Measurements from ENCODE around the gene ADGB.

ADGB gene

DNA sequence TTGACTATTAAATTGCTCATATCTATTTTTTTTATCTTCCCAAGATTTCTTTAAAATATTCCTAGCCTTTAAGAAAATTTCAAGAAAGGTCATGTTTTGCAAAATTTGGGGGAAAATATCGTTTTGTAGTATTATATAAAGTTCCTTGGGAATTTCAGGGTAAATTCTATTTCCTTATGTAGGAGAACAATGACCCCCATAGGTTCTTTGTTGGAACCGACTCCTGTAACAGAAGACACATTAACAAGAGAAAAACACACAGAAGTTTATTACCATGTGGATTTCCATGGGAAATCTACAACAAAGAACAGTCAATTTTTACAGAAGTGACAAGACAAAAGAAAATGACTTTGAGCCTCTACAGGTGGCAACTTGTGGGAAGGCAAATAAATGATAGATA lies 68.1 kb downstream of the ADGB start:
- Mint-ChIP-seq H3K27ac (no peak overlapping the region), H3K27me3 (no peaks in the 10 kb centered on the region), H3K36me3 (ENCODE audit: low read depth) (no peaks in the 10 kb centered on the region), H3K4me3 (no peak overlapping the region), H3K9me3 (no peaks in the 10 kb centered on the region), H3K4me1 (ENCODE audit: low read depth) (no peaks in the 10 kb centered on the region)

DNA sequence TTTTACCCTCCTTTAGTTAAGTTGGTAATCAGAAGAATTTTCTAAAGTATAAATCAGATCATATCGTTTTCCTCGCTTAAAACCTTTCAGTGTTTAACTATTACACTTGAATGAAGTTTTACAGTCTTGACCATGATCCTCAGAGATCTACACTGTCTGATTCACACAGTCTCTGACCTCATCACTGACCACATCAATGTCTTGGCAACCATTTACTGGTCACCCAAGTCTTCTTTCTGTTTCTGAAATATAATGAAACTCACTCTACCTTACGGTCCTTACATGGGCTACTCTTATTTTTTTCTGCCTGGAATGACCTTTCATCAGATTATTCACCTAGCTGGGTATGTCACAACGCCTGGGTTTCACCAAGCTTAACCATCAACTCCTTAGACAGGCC lies 71.4 kb downstream of the ADGB start:
- Mint-ChIP-seq H3K4me3 (no peak overlapping the region), H3K9me3 (peaks cover 5% of the 10 kb centered on the region), H3K27ac (no peak overlapping the region), H3K36me3 (ENCODE audit: low read depth) (no peaks in the 10 kb centered on the region), H3K4me1 (ENCODE audit: low read depth) (no peaks in the 10 kb centered on the region), H3K27me3 (peaks cover 5% of the 10 kb centered on the region)

DNA sequence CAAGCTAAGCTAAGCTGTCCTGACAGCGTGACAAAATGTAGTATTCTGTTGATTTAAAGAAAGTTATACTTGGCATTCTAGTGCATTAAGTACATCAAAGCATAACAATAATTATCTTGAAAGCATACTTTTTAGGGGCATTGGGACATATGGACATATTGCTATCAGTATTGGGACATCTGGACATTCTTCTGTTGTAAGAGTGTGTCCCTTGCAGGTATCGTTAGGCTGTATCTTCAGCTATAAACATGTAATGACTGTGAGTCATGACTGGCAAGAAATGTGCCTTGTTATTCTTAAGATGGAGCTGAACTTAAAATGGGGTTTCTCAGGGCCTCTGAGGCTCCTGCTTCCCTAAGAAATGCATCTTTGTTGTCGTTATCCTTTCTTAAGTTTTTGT lies 74.3 kb downstream of the ADGB start:
- no peaks in the 10 kb centered on the region for H3K4me1 Mint-ChIP-seq (ENCODE audit: low read depth)
- H3K27me3 Mint-ChIP-seq, result peaks cover 5% of the 10 kb centered on the region
- H3K36me3 Mint-ChIP-seq (ENCODE audit: low read depth), result no peaks in the 10 kb centered on the region
- H3K4me3 Mint-ChIP-seq, result no peak overlapping the region
- peaks cover 5% of the 10 kb centered on the region for H3K9me3 Mint-ChIP-seq
- H3K27ac Mint-ChIP-seq, result no peak overlapping the region

DNA sequence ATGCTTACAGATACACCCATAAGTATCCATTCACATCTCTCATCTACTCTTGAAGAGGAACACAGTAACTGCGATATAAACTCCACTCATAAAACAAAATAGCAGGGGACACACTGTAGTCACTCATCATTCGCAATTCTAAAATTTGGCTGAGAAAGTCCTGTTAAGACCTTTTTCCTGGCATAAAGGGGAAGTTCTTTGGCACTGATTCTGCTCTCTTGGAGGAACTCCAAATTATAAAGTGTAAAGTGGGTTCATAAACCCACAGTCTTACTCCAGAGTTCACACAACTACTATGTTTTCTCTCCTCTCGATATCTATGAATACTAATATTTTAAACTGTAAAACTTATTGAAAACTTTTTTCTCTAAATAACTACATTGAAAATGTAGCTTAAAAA lies 80.6 kb downstream of the ADGB start:
- Mint-ChIP-seq H3K4me1 (ENCODE audit: low read depth) (no peaks in the 10 kb centered on the region), H3K4me3 (no peak overlapping the region), H3K27ac (no peak overlapping the region), H3K27me3 (no peaks in the 10 kb centered on the region), H3K36me3 (ENCODE audit: low read depth) (no peaks in the 10 kb centered on the region), H3K9me3 (no peaks in the 10 kb centered on the region)

DNA sequence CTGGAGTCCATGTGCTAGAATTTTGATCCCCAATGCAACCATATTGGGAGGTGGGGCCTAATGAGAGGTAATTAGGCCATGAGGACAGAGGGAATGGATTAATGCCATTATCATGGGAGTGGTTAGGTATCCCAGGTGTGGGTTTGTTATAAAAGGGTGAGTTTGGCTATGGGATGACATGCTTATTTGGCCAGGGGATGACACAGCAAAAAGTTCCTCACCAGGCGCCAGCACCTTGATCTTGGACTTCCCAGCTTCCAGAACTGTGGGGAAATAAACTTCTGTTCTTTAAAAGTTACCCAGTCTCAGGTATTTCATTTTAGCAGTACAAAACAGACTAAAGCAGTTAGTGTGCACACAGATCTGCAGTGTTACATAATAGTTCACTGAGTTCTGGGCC lies 84.1 kb downstream of the ADGB start:
- H3K27ac Mint-ChIP-seq, result no peak overlapping the region
- no peaks in the 10 kb centered on the region for H3K4me1 Mint-ChIP-seq (ENCODE audit: low read depth)
- H3K4me3 Mint-ChIP-seq, result no peak overlapping the region
- H3K36me3 Mint-ChIP-seq (ENCODE audit: low read depth), result no peaks in the 10 kb centered on the region
- no peaks in the 10 kb centered on the region for H3K9me3 Mint-ChIP-seq
- no peaks in the 10 kb centered on the region for H3K27me3 Mint-ChIP-seq

DNA sequence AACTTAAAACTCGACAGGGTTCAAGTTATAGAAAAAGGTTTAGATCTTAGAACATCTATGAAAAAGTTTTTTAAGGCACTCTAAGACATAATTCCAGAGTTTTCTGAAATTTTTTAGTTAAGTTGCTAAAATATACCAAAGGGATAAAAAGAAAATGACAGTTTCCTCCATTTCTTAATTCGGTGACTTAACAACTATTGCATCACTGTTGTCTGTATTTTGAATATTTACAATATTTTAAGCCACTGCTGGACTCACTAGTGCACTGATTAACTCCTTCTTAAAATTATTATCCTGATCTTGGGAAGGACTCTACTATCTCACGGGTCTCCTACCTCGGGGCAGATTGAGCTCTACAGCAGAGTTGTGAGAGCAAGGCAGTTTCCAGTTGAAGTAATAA lies 91.0 kb downstream of the ADGB start:
- Mint-ChIP-seq H3K27me3 (peaks cover 7% of the 10 kb centered on the region), H3K4me3 (no peak overlapping the region), H3K9me3 (no peaks in the 10 kb centered on the region), H3K27ac (no peak overlapping the region), H3K4me1 (ENCODE audit: low read depth) (no peaks in the 10 kb centered on the region), H3K36me3 (ENCODE audit: low read depth) (no peaks in the 10 kb centered on the region)

DNA sequence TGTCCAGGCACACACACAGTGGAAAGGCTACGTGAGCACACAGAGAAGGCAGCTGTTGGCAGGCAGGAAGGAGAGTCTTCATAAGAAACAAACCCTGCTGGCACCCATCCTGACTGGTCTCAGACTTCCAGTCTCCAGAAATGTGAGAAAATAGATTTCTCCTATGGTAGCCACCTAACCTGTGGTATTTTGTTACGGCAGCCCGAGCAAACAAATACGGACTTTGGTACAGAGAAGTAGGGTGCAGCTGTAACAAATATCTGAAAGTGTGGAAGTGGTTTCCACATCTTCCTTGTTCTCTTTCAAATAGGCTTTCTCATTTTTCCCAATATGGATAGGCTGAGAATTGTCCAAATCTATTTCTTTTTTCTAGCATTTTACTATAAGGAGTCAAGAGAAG lies 94.6 kb downstream of the ADGB start:
- Mint-ChIP-seq H3K27ac (no peak overlapping the region), H3K4me3 (no peak overlapping the region), H3K27me3 (peaks cover 3% of the 10 kb centered on the region), H3K9me3 (no peaks in the 10 kb centered on the region), H3K4me1 (ENCODE audit: low read depth) (no peaks in the 10 kb centered on the region), H3K36me3 (ENCODE audit: low read depth) (no peaks in the 10 kb centered on the region)

DNA sequence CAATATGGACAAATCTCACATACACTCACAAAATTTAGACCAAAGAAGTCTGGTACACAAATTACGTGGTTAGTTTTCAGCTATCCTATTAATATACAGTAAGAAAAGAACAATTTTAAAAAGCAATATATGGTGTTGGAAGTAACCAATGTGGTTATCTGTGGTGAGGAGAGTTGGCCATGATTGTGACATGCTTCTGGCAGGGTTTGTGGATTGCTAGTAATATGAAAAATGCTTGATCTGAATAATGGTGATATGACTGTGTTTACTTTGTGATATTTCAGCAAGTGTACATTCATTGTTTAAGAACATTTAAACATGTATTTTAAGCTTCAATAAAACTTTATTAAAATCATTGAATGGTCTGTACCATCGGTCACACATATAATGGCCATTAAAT lies 99.1 kb downstream of the ADGB start:
- Mint-ChIP-seq H3K4me3 (no peak overlapping the region), H3K27me3 (peaks cover 3% of the 10 kb centered on the region), H3K4me1 (ENCODE audit: low read depth) (no peaks in the 10 kb centered on the region), H3K27ac (no peak overlapping the region), H3K9me3 (no peaks in the 10 kb centered on the region), H3K36me3 (ENCODE audit: low read depth) (no peaks in the 10 kb centered on the region)

DNA sequence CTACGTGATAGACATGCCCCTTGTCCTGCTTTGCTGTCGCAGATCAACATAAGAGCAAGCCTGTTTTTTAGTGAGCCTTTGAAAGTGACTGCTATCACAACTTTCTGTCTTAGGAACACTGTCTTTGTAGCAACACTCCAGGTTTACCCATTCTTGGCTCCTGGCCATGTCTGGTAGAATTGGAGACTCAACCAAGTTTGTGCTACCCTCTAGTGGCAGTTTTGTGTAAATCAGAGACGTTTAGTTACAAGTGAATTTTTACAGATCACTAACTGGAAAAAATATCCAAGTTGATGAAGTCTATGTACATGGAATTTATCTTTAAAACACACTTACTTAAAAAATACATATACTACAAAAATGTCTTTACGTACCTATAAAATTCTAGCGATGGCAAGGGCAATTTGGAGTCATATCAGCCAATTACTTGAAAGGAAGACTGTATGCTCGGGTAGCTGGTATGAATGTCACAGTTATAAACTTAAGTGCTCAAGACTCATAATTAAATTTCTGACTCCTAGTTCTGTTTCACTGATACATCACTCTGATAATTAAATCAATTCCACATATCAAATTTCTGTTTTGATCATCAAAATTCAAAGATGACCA lies 101.4 kb downstream of the ADGB start:
- H3K27me3 Mint-ChIP-seq, result no peaks in the 10 kb centered on the region
- no peaks in the 10 kb centered on the region for H3K36me3 Mint-ChIP-seq (ENCODE audit: low read depth)
- no peak overlapping the region for H3K4me3 Mint-ChIP-seq
- H3K27ac Mint-ChIP-seq, result no peak overlapping the region
- H3K4me1 Mint-ChIP-seq (ENCODE audit: low read depth), result no peaks in the 10 kb centered on the region
- no peaks in the 10 kb centered on the region for H3K9me3 Mint-ChIP-seq

DNA sequence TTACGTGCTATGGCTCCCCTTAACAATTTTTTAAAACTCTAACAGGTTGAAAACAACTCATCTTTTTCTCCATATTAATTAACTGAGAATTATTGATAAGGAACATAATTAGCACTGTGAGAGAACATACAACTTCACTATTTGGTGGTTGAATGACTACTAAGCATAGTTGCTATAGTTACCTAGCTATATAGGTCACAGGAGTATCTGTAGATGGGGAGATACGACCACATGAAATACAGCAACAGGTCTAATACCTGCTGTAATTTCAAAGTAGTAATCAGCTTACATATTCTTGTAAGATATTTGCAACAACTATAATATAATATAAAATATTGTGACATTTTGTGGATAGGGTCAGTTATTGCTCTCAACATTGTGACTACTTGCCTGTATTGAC lies 102.9 kb downstream of the ADGB start:
- no peaks in the 10 kb centered on the region for H3K27me3 Mint-ChIP-seq
- no peaks in the 10 kb centered on the region for H3K36me3 Mint-ChIP-seq (ENCODE audit: low read depth)
- no peaks in the 10 kb centered on the region for H3K9me3 Mint-ChIP-seq
- no peak overlapping the region for H3K27ac Mint-ChIP-seq
- no peak overlapping the region for H3K4me3 Mint-ChIP-seq
- no peaks in the 10 kb centered on the region for H3K4me1 Mint-ChIP-seq (ENCODE audit: low read depth)

DNA sequence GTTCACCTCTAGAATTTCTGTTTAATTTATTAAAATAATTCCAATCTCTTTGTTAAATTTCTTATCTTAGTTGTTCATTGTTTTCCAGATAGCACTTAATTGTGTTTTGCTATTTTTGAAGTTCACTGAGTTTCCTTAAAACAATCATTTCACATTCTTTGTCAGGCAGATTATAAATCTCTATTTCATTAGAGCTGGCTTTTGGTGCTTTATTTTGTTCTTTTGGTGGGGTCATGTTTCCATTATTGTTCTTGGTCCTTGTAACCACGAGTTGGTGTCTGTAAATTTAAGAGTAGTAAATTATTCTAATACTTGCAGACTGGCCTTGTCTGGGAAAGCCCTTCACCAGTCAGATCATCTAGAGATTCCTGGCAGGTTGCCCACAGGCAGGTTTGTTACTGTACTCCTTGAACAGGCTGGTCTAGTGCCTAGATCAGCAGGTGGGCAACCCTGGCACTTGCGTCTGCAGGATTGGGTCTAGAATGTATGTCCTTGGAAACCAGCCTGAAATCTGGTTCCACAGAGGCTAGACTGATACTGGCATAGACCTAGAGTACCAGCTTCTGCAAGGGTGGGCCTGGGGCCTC lies 110.4 kb downstream of the ADGB start:
- no peaks in the 10 kb centered on the region for H3K9me3 Mint-ChIP-seq
- H3K4me1 Mint-ChIP-seq (ENCODE audit: low read depth), result no peaks in the 10 kb centered on the region
- no peak overlapping the region for H3K27ac Mint-ChIP-seq
- peaks cover 6% of the 10 kb centered on the region for H3K27me3 Mint-ChIP-seq
- no peak overlapping the region for H3K4me3 Mint-ChIP-seq
- H3K36me3 Mint-ChIP-seq (ENCODE audit: low read depth), result no peaks in the 10 kb centered on the region

DNA sequence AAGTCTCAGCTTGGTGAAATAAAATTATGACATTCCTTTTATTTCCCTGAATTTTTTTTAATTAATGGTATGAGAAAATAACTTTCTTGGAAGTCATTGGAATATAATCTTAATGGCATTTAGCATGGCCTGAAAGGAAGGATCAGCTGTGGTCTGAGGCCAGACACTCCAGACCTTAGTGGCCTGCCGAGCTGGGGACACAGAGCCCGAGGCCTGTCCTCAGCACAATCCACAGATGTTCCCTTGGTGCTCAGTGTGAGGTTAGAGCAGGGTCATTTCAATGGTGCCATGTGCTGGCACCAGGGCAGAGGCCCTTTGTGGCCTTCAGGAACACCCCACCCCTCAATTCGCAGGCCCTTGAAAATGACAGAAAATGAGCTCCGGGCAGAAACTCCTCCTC lies 120.6 kb downstream of the ADGB start:
- H3K4me1 Mint-ChIP-seq (ENCODE audit: low read depth), result no peaks in the 10 kb centered on the region
- H3K9me3 Mint-ChIP-seq, result no peaks in the 10 kb centered on the region
- no peaks in the 10 kb centered on the region for H3K36me3 Mint-ChIP-seq (ENCODE audit: low read depth)
- no peaks in the 10 kb centered on the region for H3K27me3 Mint-ChIP-seq
- no peak overlapping the region for H3K27ac Mint-ChIP-seq
- H3K4me3 Mint-ChIP-seq, result no peak overlapping the region

DNA sequence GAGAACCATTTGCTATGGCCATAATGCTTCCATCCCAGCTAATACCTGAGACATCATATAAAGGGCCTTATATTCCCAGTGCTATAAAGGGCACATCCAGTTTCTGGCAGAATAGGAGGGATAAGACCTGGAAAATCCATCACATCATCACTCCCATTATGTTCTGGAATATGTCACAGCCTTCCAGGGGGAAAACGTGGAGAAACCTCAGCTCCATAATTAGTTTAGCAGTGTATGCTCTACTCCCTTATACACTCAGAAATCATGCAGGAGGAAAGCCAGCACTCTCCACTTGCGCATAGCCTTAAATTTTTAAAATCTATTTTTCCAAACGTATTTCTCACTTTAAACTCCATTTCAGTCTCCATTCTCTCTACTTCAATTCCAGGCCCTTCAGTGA lies 140.9 kb downstream of the ADGB start:
- H3K36me3 Mint-ChIP-seq (ENCODE audit: low read depth), result no peaks in the 10 kb centered on the region
- H3K27ac Mint-ChIP-seq, result no peak overlapping the region
- H3K4me1 Mint-ChIP-seq (ENCODE audit: low read depth), result no peaks in the 10 kb centered on the region
- no peak overlapping the region for H3K4me3 Mint-ChIP-seq
- no peaks in the 10 kb centered on the region for H3K27me3 Mint-ChIP-seq
- H3K9me3 Mint-ChIP-seq, result no peaks in the 10 kb centered on the region

DNA sequence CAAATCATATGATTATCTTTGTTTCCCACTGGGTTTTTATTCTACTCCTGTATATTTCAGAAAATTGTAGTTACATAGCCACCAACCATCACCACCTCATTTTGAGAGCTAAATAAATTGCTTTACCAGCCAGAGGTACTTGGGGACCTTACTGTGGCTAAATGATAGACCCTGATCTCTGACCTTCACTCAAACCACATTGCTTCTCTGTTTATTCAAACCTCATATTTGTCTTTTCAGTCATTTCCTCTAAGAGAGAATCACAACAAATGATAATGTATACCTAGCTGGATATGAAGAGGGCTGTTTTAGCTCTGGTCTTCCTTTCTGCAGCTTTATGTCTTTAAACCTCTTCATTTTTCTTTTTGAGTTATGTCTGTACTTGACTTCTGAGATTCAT lies 142.8 kb downstream of the ADGB start:
- Mint-ChIP-seq H3K4me3 (no peak overlapping the region), H3K27ac (no peak overlapping the region), H3K36me3 (ENCODE audit: low read depth) (no peaks in the 10 kb centered on the region), H3K27me3 (no peaks in the 10 kb centered on the region), H3K9me3 (no peaks in the 10 kb centered on the region), H3K4me1 (ENCODE audit: low read depth) (no peaks in the 10 kb centered on the region)

DNA sequence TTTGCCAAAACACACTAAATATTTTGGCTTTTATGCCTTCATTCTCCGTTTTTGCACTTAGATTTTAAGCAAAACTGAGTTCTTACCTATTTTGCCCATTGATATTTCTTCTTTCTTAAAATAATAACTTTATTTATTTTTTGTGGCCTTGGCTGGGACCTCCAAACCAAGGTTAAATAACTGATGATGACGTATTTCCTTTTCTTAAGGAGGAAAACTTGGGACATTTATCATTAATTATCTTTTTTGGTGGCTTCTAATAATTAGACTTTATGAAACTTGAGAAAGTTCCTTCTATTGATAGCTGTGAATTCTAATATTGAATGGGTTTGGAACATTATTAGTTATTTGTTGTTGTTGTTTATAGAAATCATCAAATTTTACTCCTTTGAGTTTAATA lies 154.5 kb downstream of the ADGB start:
- no peaks in the 10 kb centered on the region for H3K36me3 Mint-ChIP-seq (ENCODE audit: low read depth)
- no peak overlapping the region for H3K27ac Mint-ChIP-seq
- no peak overlapping the region for H3K4me3 Mint-ChIP-seq
- no peaks in the 10 kb centered on the region for H3K27me3 Mint-ChIP-seq
- H3K9me3 Mint-ChIP-seq, result peaks cover 12% of the 10 kb centered on the region
- H3K4me1 Mint-ChIP-seq (ENCODE audit: low read depth), result no peaks in the 10 kb centered on the region

DNA sequence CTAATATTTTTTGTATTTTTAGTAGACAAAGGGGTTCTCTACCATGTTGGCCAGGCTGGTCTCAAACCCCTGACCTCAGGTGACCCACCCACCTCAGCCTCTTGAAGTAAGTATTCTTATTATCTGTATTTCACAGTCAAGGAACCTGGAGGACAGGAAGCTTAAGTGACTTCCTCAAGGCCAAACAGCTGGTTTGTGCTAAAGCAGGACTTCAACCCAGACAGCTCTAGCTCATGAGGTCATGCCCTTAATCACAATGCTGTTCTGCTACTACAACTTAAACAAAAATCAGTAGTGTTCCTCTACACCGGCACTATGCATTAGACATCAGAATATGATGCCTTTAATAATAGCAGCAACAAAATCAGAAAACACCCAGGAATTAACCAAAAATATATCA lies 168.9 kb downstream of the ADGB start:
- no peaks in the 10 kb centered on the region for H3K9me3 Mint-ChIP-seq
- H3K27ac Mint-ChIP-seq, result no peak overlapping the region
- H3K4me3 Mint-ChIP-seq, result no peak overlapping the region
- H3K4me1 Mint-ChIP-seq (ENCODE audit: low read depth), result peaks cover 23% of the 10 kb centered on the region
- H3K27me3 Mint-ChIP-seq, result peaks cover 4% of the 10 kb centered on the region
- no peaks in the 10 kb centered on the region for H3K36me3 Mint-ChIP-seq (ENCODE audit: low read depth)

Data from stimulated activated naive CD8-positive, alpha-beta T cell treated with anti-CD3 and anti-CD28 coated beads, Interleukin-15, Interleukin-2, amounts not matched to agents 100 ng/mL and 50 ng/mL, for 24 hours (primary cell).